ENCODE data around the gene TUBA8.
A peak's percentile ranks its signal among the peaks of the same experiment; 100 is the strongest.

The TUBA8 gene

GRCh38 chr22:18075720-18076497 lies 34.7 kb upstream of the TUBA8 start:
- H3K4me3 ChIP-seq (ENCODE audit: low read depth, low read length): no peak overlapping the region
- peak; percentile 63 for DNase-seq (ENCODE audit: low read depth)

- no peak for DNase-seq (ENCODE audit: low read depth)
- H3K4me3 ChIP-seq (ENCODE audit: low read depth, low read length): peak overlapping the region; percentile 99
Observed at GRCh38 chr22:18077087-18077638, 33.4 kb upstream of the TUBA8 start.

GRCh38 chr22:18077639-18078328 lies 32.8 kb upstream of the TUBA8 start, which contains the start of gene PEX26:
Gene PEX26 (plus strand): TSS chr22:18077990. CDS start chr22:18078377, 387 bp downstream.
- peak within 1 kb of the TSS; percentile 99 for H3K4me3 ChIP-seq (ENCODE audit: low read depth, low read length)

DNA sequence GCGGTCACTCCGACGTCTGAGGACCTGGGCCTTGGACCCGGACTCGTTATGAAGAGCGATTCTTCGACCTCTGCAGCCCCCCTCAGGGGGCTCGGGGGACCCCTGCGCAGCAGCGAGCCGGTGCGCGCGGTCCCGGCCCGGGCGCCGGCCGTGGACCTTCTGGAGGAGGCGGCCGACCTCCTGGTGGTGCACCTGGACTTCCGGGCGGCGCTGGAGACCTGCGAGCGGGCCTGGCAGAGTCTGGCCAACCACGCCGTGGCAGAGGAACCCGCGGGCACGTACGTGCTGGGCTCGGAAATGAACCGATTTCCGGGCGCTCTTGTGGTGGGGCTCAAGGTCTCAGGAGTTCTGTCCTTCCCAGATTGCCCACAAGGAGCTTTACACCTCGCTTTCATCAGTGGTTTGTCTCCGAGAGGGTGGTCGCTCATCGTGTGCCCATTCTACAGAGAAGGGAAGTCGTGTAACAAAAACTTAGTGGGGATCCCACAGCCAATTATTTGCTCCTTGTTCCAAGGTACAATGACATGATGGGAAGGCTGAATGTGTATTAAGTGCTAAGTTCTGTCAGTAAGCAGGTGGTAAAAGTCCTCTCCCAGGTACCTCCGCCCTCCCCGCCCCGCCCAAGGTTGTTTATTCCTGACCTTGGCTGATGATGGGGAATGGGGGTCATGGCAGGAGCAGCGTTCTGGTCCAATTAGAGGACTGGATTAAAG lies 32.1 kb upstream of the TUBA8 start:
- DNase-seq (ENCODE audit: low read depth): no peak
- H3K4me3 ChIP-seq (ENCODE audit: low read depth, low read length): peak overlapping the region; percentile 99

More at GRCh38 chr22:18077639-18078328, 32.8 kb upstream of the TUBA8 start, which contains the start of gene PEX26:
- DNase-seq (ENCODE audit: low read depth): peak; percentile 87

DNA sequence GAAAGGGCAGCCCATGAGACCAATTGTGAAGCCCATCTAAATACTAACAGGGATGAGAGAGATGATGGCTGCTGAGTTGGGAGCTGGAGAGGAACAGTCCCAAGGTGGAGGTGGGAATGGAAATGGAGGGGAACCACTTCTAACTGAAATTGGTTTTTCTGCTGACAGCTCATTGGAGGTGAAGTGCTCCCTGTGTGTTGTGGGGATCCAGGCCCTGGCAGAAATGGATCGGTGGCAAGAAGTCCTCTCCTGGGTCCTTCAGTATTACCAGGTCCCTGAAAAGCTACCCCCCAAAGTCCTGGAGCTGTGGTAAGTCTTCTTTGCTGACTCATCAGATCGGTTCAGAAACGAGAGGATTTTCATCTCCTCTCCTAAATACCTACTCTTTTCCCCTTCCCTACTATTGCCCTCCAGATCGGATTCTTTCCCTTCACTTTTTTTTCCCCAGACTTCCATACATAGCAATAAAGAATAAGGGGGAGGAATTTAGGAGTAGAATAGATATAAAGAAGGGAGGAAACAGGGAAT lies 30.8 kb upstream of the TUBA8 start:
- H3K4me3 ChIP-seq (ENCODE audit: low read depth, low read length): no peak overlapping the region
- DNase-seq (ENCODE audit: low read depth): no peak

- no peak for DNase-seq (ENCODE audit: low read depth)
- no peak overlapping the region for H3K4me3 ChIP-seq (ENCODE audit: low read depth, low read length)
Observed at GRCh38 chr22:18081416-18081815, 29.2 kb upstream of the TUBA8 start.

DNA sequence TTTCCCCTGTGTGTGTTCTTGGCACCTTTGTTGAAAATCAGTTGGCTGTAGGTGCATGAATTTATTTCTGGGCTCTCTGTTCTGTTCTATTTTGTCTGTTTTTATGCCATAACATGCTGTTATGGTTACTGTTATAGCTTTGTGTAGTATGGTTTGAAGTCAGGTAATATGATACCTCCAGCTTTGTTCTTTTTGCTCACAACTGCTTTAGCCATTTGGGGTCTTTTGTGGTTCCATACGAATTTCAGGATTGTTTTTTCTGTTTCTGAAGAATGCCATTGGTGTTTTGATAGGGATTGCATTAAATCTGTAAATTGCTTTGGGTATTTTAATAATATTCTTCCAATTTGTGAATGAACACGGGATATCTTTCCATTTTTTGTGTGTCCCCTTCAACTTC lies 28.1 kb upstream of the TUBA8 start:
- no peak for DNase-seq (ENCODE audit: low read depth)
- no peak overlapping the region for H3K4me3 ChIP-seq (ENCODE audit: low read depth, low read length)

DNA sequence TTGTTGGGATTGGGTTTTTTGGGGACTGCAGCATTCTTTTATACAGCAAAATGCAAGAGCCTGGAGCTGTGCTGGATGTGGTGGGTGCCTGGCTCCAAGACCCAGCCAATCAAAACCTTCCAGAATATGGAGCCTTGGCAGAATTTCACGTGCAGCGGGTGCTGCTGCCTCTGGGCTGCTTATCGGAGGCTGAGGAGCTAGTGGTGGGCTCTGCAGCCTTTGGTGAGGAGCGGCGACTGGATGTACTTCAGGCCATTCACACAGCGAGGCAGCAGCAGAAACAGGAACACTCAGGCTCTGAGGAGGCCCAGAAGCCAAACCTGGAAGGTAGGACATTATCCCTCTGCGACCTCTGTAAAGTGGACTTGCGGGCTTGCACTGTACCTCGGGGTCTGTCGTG lies 27.2 kb upstream of the TUBA8 start:
- DNase-seq (ENCODE audit: low read depth): no peak
- H3K4me3 ChIP-seq (ENCODE audit: low read depth, low read length): no peak overlapping the region

- DNase-seq (ENCODE audit: low read depth): no peak
- H3K4me3 ChIP-seq (ENCODE audit: low read depth, low read length): no peak overlapping the region
Observed at GRCh38 chr22:18085188-18085587, 25.4 kb upstream of the TUBA8 start.

GRCh38 chr22:18087350-18087855 lies 23.2 kb upstream of the TUBA8 start:
- no peak for DNase-seq (ENCODE audit: low read depth)
- no peak overlapping the region for H3K4me3 ChIP-seq (ENCODE audit: low read depth, low read length)

GRCh38 chr22:18088825-18089568 lies 21.6 kb upstream of the TUBA8 start:
- no peak overlapping the region for H3K4me3 ChIP-seq (ENCODE audit: low read depth, low read length)
- DNase-seq (ENCODE audit: low read depth): no peak

DNA sequence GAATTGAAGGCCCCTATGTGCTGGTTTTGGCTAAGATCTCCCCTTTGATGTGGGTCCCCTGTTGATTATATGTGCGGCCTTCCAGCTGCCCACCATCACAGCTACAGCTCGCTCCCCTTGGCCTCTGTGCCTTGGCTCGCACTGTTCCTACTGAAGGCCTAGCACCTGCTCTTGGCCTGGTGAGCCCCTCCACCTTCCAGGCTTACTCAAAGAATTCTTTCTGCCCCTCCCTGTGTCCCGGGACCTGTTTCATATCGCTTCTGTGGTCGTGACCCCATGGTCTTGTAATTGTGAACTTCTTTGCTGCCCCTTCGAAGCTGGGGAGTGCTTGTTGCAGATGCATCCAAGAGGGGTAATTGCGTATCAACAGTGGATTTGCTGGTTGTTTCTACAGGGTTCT lies 20.3 kb upstream of the TUBA8 start:
- no peak for DNase-seq (ENCODE audit: low read depth)
- H3K4me3 ChIP-seq (ENCODE audit: low read depth, low read length): no peak overlapping the region

DNA sequence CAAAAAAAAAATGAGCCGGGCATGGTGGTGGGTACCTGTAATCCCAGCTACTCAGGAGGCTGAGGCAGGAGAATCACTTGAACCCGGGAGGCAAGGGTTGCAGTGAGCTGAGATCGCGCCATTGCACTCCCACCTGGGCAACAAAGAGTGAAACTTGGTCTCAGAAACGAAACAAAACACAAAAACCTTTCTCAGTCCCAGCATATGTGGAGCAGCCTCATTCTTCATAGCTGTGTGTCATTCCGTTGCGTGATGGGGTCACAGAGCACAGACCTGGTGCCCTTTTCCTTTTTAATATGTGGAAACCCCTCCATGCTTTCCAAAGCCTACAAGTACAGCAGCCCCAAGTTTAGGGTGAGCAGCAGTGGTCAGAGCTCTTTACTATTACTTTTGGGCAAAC lies 19.1 kb upstream of the TUBA8 start:
- DNase-seq (ENCODE audit: low read depth): no peak

GRCh38 chr22:18091916-18092526 lies 18.6 kb upstream of the TUBA8 start:
- no peak overlapping the region for H3K4me3 ChIP-seq (ENCODE audit: low read depth, low read length)
- no peak for DNase-seq (ENCODE audit: low read depth)

More for the DNA sequence above, 19.1 kb upstream of the TUBA8 start:
- H3K4me3 ChIP-seq (ENCODE audit: low read depth, low read length): no peak overlapping the region

DNA sequence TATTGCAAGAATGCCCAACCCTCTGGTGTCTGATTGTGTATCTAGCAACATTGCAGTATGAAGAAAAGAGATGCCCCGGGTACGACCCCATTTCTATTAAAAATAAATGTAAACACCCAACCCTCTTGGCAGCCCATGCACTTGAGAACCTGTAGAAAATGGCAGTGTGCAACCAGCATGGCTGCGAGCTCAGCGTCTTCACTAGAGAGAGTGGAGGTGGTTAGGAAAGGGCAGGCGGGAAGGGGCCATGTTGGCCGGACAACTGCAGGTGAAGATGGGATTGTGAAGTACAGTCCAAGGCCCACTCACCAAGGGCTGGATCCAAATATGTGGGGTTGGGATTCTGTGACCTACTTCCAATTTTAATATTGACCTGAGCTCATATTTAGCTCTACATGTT lies 16.9 kb upstream of the TUBA8 start:
- no peak overlapping the region for H3K4me3 ChIP-seq (ENCODE audit: low read depth, low read length)
- DNase-seq (ENCODE audit: low read depth): no peak

- no peak for DNase-seq (ENCODE audit: low read depth)
- no peak overlapping the region for H3K4me3 ChIP-seq (ENCODE audit: low read depth, low read length)
Observed at GRCh38 chr22:18095101-18095805, 15.4 kb upstream of the TUBA8 start.

DNA sequence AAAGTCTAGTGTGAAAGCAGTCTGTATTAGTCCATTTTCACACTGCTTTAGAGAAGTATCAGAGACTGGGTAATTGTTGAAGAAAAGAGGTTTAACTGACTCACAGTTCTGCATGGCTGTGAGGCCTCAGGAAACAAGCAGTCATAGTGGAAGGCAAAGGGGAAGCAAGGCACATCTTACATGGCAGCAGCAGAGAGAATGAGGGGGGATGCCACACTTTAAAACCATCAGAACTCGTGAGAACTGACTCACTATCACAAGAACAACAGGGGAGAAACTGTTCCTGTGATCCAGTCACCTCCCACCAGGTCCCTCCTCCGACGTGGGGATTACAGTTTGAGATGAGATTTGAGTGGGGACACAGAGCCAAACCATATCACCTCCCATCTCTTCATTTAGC lies 13.8 kb upstream of the TUBA8 start:
- no peak for DNase-seq (ENCODE audit: low read depth)
- H3K4me3 ChIP-seq (ENCODE audit: low read depth, low read length): no peak overlapping the region

- DNase-seq (ENCODE audit: low read depth): no peak
Observed at GRCh38 chr22:18100781-18101180, 9.8 kb upstream of the TUBA8 start.

More at GRCh38 chr22:18100781-18101180, 9.8 kb upstream of the TUBA8 start:
- no peak overlapping the region for H3K4me3 ChIP-seq (ENCODE audit: low read depth, low read length)
